GM23248 (cell line): ENCODE measurements around the gene PIH1D1. TPM values are rescaled to one million over a fixed set of nuclear protein-coding genes. Genes with fewer than 3 reads are reported as not detected.
A peak's percentile ranks its signal among the peaks of the same experiment; 100 is the strongest.

Experiments used
- DNase-seq: peaks from one replicate; pipeline ENCODE4 v3.0.0-alpha.2; 2015
- H2AFZ ChIP-seq: fragments of 200-600 bp; sonication (generic); 2 replicates; pipeline ENCODE4 v1.6.1; 2016; ENCODE audit warnings: antibody characterized with exemption
- H3F3A ChIP-seq: fragments of 200-600 bp; sonication (generic); 2 replicates; pipeline ENCODE4 v1.6.1; 2016; ENCODE audit warnings: mild to moderate bottlenecking, antibody characterized with exemption, mixed run types; ENCODE audit not compliant: insufficient read depth
- H3K27ac ChIP-seq: fragments of 200-600 bp; sonication (generic); 2 replicates; pipeline ENCODE4 v1.5.1; 2016; ENCODE audit warnings: mild to moderate bottlenecking
- H3K27me3 ChIP-seq: fragments of 200-600 bp; sonication (generic); replicated peaks from 2 replicates; pipeline ENCODE4 v1.6.1; 2016; ENCODE audit warnings: mild to moderate bottlenecking; ENCODE audit not compliant: insufficient read depth
- H3K36me3 ChIP-seq: fragments of 200-600 bp; sonication (generic); 2 replicates; pipeline ENCODE4 v1.6.1; 2016; ENCODE audit warnings: low read depth, mild to moderate bottlenecking
- H3K4me1 ChIP-seq: fragments of 200-600 bp; sonication (generic); 2 replicates; pipeline ENCODE4 v1.6.1; 2016; ENCODE audit warnings: mild to moderate bottlenecking; ENCODE audit not compliant: insufficient read depth
- H3K4me2 ChIP-seq: fragments of 200-600 bp; sonication (generic); one replicate; pipeline ENCODE4 v1.6.1; 2016; ENCODE audit warnings: mild to moderate bottlenecking; ENCODE audit not compliant: unreplicated experiment
- H3K4me3 ChIP-seq: fragments of 200-600 bp; sonication (generic); 2 replicates; pipeline ENCODE4 v1.5.1; 2016; ENCODE audit warnings: mild to moderate bottlenecking
- H3K79me2 ChIP-seq: fragments of 200-600 bp; sonication (generic); 2 replicates; pipeline ENCODE4 v1.6.1; 2016; ENCODE audit warnings: mild to moderate bottlenecking; ENCODE audit not compliant: insufficient read depth
- H3K9ac ChIP-seq: fragments of 200-600 bp; sonication (generic); 2 replicates; pipeline ENCODE4 v1.6.1; 2016; ENCODE audit warnings: mild to moderate bottlenecking
- H3K9me2 ChIP-seq: fragments of 200-600 bp; sonication (generic); 2 replicates; pipeline ENCODE4 v1.6.1; 2016; ENCODE audit warnings: mixed run types, mild to moderate bottlenecking, moderate library complexity; ENCODE audit not compliant: insufficient read depth
- H3K9me3 ChIP-seq: fragments of 200-600 bp; sonication (generic); one replicate; pipeline ENCODE4 v1.6.1; 2017; ENCODE audit warnings: low read depth
- H4K20me1 ChIP-seq: fragments of 200-600 bp; sonication (generic); 2 replicates; pipeline ENCODE4 v1.6.0; 2016; ENCODE audit not compliant: insufficient read depth
- EZH2 ChIP-seq: fragments of 200-600 bp; sonication (generic); IDR thresholded peaks from 2 replicates; pipeline ENCODE4 v1.6.1; 2018; ENCODE audit warnings: antibody characterized with exemption, mild to moderate bottlenecking; ENCODE audit not compliant: insufficient read depth, poor library complexity, severe bottlenecking
- EZH2phosphoT487 ChIP-seq: fragments of 200-600 bp; sonication (generic); IDR thresholded peaks from 2 replicates; pipeline ENCODE4 v1.6.1; 2018; ENCODE audit warnings: antibody characterized with exemption, moderate library complexity, mild to moderate bottlenecking, low read depth; ENCODE audit not compliant: insufficient read depth
- whole genome bisulfite sequencing, 2 experiments: methylation state at CpG; one replicate each; pipeline ENCODE4 v1.1.6; 2015 to 2017; ENCODE audit warnings: low lambda C conversion rate in 2 of 2, low coverage in 1 of 2; ENCODE audit errors: missing lambda C conversion rate in 2 of 2; 5-methylcytosine and 5-hydroxymethylcytosine counted together
- in situ Hi-C: fragments of 300-500 bp; cut with MboI; formaldehyde crosslinking; loops from 2 replicates; pipeline ENCODE4 v1.15.0; 2020
- polyA plus RNA-seq: library from polyadenylated mRNA; unstranded; fragments of >200 nt; fragmentation: Nextera tagmentation; extraction: Ambion mirVana; gene quantifications from 2 replicates; pipeline ENCODE4 v1.2.1, GENCODE V29; 2016
- total RNA-seq: library from RNA; depleted of rRNA; stranded (reverse); fragments of >200 nt; shearing (Covaris generic); gene quantifications from 2 replicates; pipeline ENCODE4 v1.2.3, GENCODE V29; 2014

The PIH1D1 gene
- total and polyA plus RNA-seq, 2 experiments from 2014 or later: 73.5 to 90.2 TPM

DNA sequence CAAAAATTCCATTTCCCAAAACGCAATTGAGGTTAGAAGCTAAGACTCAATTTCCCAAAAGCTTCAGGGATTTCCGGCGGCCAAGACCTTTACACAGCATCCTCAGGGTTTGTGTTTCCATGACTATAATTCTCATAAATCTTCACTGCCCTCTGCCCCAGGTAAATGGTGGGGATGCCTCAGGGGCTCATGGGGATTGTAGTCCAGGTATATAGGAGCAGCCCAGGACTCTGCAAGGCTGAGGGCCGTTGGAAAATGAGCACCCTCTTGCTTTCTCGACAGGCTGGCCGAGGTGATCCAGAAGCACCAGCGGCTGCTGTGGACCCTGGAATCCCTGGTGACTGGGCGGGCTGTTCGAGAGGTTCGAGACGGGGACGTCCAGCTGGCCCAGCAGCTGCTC, 7.8 kb upstream of the PIH1D1 start:
- Histone ChIP-seq H3K4me1 (peaks cover 23% of the 10 kb centered on the region), H3K27me3 (no peaks in the 10 kb centered on the region), H3K9me2 (no peaks in the 10 kb centered on the region), H3K9me3 (no peaks in the 10 kb centered on the region), H3K36me3 (no peaks in the 10 kb centered on the region), H3K79me2 (peaks cover 9% of the 10 kb centered on the region), H3K9ac (no peak overlapping the region), H3F3A (peaks cover 21% of the 10 kb centered on the region), H4K20me1 (no peaks in the 10 kb centered on the region), H3K4me2 (no peak overlapping the region), H3K27ac (no peak overlapping the region), H3K4me3 (no peak overlapping the region), H2AFZ (no peak overlapping the region)
- no peak for DNase-seq
- TF ChIP-seq EZH2phosphoT487: no peak
- no peak for TF ChIP-seq EZH2
- in situ Hi-C loops: no loop called here
- WGBS, 2 experiments: 88 to 93% methylated on average over 12 of the region's 12 CpGs

DNA sequence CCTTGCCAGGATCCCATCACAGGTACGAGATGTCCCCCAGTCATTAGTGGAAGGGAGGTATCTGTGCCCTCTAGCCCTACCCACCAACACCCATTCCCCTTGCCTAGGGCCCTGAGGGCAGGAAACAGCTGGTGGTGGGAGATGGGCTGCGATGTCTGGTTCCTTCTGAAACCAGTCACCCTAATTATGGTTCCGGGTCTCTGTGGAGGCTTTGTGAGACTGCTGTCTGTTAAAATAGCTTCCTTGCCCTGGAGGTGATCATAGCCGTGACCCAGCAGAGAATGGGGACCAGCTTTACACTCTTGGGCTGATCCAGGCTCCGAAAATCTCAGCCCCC, 6.9 kb upstream of the PIH1D1 start:
- peak overlapping the region; percentile 25 for H2AFZ ChIP-seq
- in situ Hi-C loops: no loop called here
- no peak for DNase-seq
- 83 to 88% methylated on average over 5 of the region's 5 CpGs for WGBS, 2 experiments
- H3F3A ChIP-seq: peaks cover 24% of the 10 kb centered on the region
- no peaks in the 10 kb centered on the region for H3K27me3 ChIP-seq
- no peaks in the 10 kb centered on the region for H3K9me3 ChIP-seq
- no peaks in the 10 kb centered on the region for H4K20me1 ChIP-seq
- H3K79me2 ChIP-seq: peaks cover 17% of the 10 kb centered on the region
- TF ChIP-seq EZH2: no peak
- TF ChIP-seq EZH2phosphoT487: no peak
- no peaks in the 10 kb centered on the region for H3K36me3 ChIP-seq
- H3K9me2 ChIP-seq: no peaks in the 10 kb centered on the region
- H3K4me2 ChIP-seq: no peak overlapping the region
- peaks cover 28% of the 10 kb centered on the region for H3K4me1 ChIP-seq
- peak overlapping the region; percentile 64 for H3K9ac ChIP-seq
- no peak overlapping the region for H3K4me3 ChIP-seq
- H3K27ac ChIP-seq: peak overlapping the region; percentile 77

DNA sequence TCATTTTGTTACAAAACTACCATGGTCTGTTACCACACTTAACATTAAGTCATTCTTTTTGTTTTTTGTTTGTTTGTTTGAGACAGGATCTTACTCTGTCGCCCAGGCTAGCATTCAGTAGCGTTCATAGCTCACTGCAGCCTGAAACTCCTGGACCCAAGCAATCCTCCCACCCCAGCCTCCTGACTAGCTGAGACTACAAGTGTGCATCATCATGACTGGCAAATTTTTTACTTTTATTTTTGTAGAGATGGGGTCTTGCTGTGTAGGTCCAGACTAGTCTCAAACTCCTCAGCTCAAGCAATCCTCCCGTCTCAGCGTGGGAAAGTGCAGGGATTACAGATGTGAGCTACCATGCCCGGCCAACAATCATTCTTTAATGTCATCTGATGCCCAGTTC, 4.7 kb upstream of the PIH1D1 start:
- peak; percentile 52 for DNase-seq
- Histone ChIP-seq H3K4me2 (no peak overlapping the region), H3K9me3 (no peaks in the 10 kb centered on the region), H3K4me3 (no peak overlapping the region), H3K27me3 (no peaks in the 10 kb centered on the region), H3K79me2 (peaks cover 20% of the 10 kb centered on the region), H3K9me2 (no peaks in the 10 kb centered on the region), H3F3A (peaks cover 34% of the 10 kb centered on the region), H4K20me1 (no peaks in the 10 kb centered on the region), H3K27ac (peak overlapping the region; percentile 74), H3K4me1 (peaks cover 28% of the 10 kb centered on the region), H2AFZ (peak overlapping the region; percentile 18), H3K9ac (peak overlapping the region; percentile 59), H3K36me3 (no peaks in the 10 kb centered on the region)
- in situ Hi-C loops: no loop called here
- TF ChIP-seq EZH2 (no peak), EZH2phosphoT487 (no peak)
- 32 to 40% methylated on average over 5 of the region's 5 CpGs for WGBS, 2 experiments

DNA sequence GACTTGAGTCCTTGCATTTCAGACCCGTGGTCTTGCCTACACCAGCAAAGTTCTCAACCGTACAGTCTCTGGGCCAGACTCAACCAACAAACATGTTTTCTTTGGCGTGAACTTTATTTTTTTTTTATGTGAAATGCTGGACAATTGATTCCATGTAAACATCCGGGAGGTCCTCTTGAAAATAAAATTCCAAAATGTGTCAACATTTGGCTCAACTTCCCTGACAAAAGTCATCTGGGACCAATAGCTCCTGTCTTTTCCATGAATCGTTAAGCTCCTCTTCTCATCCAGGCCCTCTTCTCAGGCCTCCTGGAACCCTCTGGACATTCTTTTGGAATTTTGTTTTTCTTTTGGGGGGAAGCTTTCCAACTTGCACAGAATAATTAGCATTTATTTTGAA, 4.2 kb upstream of the PIH1D1 start:
- WGBS, 2 experiments: 12 to 13% methylated on average over 5 of the region's 5 CpGs

DNA sequence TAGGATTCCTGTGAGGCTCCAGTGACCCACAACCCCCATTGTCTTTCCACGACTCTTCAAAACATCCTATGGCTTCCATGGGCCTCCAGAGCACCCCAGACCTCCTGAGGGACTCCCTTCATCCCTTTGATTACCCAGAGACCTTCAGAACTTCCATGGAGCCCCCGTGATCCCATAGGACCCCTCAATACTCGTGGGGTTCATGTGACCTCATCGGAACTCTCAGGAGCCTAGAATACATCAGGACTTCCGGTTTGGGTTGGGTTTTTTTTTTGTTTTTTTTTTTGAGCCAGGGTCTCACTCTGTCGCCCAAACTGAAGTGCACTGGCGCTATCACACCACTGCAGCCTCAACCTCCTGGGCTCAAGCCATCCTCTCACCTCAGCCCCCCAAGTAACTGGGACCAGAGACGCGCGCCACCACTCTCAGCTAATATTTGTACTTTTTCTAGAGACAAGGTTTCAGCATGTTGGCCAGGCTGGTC, 2.2 kb upstream of the PIH1D1 start:
- H3K4me2 ChIP-seq: peak overlapping the region; percentile 97
- peaks cover 28% of the 10 kb centered on the region for H3K4me1 ChIP-seq
- H3K9ac ChIP-seq: peak overlapping the region; percentile 97
- peak overlapping the region; percentile 67 for H2AFZ ChIP-seq
- H3K9me3 ChIP-seq: no peaks in the 10 kb centered on the region
- H3K4me3 ChIP-seq: peak overlapping the region; percentile 96
- 6 to 20% methylated on average over 10 of the region's 10 CpGs for WGBS, 2 experiments
- TF ChIP-seq EZH2 (no peak), EZH2phosphoT487 (no peak)
- H3F3A ChIP-seq: peaks cover 34% of the 10 kb centered on the region
- H3K9me2 ChIP-seq: no peaks in the 10 kb centered on the region
- H3K27me3 ChIP-seq: no peaks in the 10 kb centered on the region
- no peak for DNase-seq
- peak overlapping the region; percentile 97 for H3K27ac ChIP-seq
- in situ Hi-C loops: no loop called here
- H4K20me1 ChIP-seq: no peaks in the 10 kb centered on the region
- peaks cover 33% of the 10 kb centered on the region for H3K79me2 ChIP-seq
- no peaks in the 10 kb centered on the region for H3K36me3 ChIP-seq

More for the DNA sequence above, 4.2 kb upstream of the PIH1D1 start:
- Histone ChIP-seq H3K79me2 (peaks cover 26% of the 10 kb centered on the region), H3K9ac (peak overlapping the region; percentile 59), H3K4me3 (no peak overlapping the region), H3K9me2 (no peaks in the 10 kb centered on the region), H3K27ac (peak overlapping the region; percentile 74), H3K27me3 (no peaks in the 10 kb centered on the region), H3K36me3 (no peaks in the 10 kb centered on the region), H3K9me3 (no peaks in the 10 kb centered on the region), H3F3A (peaks cover 34% of the 10 kb centered on the region), H2AFZ (peak overlapping the region; percentile 18), H3K4me1 (peaks cover 28% of the 10 kb centered on the region), H4K20me1 (no peaks in the 10 kb centered on the region), H3K4me2 (no peak overlapping the region)
- in situ Hi-C loops: no loop called here
- peak; percentile 49 for DNase-seq
- no peak for TF ChIP-seq EZH2phosphoT487
- TF ChIP-seq EZH2: no peak
